Adrenal gland (tissue), 5 donors: ENCODE data around the gene SPINK4.

Source experiments
- CTCF ChIP-seq, 6 experiments: fragments of 450-650 bp in 4 of 6; fragments of 200-600 bp in 2 of 6; sonication (generic) in 1 of 6; IDR thresholded peaks; 1 replicate in 5 of 6; 2 replicates in 1 of 6; pipeline versions ENCODE4 v1.5.1 to v1.8.0; 2016 to 2021; ENCODE audit warnings: antibody characterized with exemption in 6 of 6, mild to moderate bottlenecking in 2 of 6, moderate library complexity in 1 of 6
- POLR2A ChIP-seq, 2 donors: fragments of 450-650 bp; IDR thresholded peaks; one replicate each; pipeline ENCODE4 v1.6.1; 2017; ENCODE audit warnings: antibody characterized with exemption in 2 of 2, mild to moderate bottlenecking in 2 of 2, moderate library complexity in 1 of 2
- donor health status: DM: no; HTN: no; CAD: no.

- TF ChIP-seq CTCF (IDR thresholded peaks at IDR 0.05) (no peak), POLR2A (IDR thresholded peaks at IDR 0.05) (no peak)
Observed at GRCh38 chr9:33197279-33198152, 42.5 kb upstream of the SPINK4 start.
